Activated T-cell treated with anti-CD3 and anti-CD28 coated beads, Interleukin-2, amount 50 U/mL, for 1 hour (primary cell): ENCODE data around the gene ZNF470.

Experiments
- DNase-seq: peaks from one replicate; pipeline ENCODE4 v3.0.0-alpha.2; 2020

ZNF470 gene

GRCh38 chr19:56567274-56568120 lies at the start of gene ZNF470:
Gene ZNF470 (plus strand): TSS chr19:56567468. CDS start chr19:56570312, 2,844 bp downstream.
- peak; percentile 87 for DNase-seq

DNA sequence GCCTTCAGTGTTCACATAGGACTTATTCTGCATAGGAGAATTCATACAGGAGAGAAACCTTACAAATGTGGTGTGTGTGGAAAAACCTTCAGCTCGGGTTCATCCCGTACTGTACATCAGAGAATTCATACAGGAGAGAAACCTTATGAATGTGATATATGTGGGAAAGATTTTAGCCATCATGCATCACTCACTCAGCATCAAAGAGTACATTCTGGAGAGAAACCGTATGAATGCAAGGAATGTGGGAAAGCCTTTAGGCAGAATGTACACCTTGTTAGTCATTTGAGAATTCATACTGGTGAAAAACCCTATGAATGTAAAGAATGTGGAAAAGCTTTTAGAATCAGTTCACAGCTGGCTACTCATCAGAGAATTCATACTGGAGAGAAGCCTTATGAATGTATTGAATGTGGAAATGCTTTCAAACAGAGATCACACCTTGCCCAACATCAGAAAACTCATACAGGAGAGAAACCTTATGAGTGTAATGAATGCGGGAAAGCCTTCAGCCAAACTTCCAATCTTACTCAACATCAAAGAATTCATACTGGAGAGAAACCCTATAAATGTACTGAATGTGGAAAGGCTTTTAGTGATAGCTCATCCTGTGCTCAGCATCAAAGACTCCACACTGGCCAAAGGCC lies 41.9 kb upstream of the ZNF470 start:
- no peak for DNase-seq

DNA sequence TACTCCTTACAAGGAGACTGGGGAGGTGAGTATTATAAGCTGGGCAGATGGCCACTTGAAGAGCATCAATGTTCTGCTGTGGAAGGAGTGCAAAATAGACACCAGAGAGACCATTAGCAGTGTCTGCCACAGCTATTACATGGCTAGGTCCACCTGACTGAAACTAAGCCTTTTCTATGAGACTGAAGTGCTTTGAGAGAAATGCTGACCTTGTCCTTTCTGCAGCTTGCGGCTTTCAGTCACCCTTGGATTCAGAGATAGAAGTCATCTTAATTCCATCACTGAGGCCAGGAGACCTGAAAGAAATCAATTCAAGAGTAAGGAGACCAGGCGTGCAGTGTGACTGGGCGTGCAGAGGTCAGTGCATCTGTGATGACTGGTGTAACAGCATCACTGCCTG lies 29.8 kb upstream of the ZNF470 start:
- no peak for DNase-seq

- peak; percentile 90 for DNase-seq
Observed at GRCh38 chr19:56538254-56538760, 29.0 kb upstream of the ZNF470 start.

DNA sequence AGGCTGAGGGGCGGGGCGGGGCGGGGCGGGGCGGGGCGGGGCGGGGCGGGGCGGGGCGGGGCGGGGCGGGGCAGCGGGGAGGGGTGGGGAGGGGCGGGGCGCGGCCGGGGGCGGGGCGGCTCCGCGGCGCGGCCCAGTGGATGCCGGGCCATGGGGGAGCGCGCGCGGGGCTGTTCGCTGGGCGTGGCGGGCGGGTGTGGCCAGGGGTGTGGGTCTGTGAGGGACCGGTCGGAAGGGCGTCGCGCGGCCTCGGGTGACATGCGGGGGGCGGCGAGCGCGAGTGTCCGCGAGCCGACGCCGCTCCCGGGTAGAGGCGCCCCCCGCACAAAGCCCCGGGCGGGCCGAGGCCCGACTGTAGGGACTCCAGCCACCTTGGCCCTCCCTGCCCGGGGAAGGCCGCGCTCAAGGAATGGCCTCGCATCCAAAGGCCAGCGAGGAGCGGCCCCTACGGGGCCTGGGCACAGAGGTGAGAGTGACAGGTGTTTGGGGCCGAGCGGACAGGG lies 28.5 kb upstream of the ZNF470 start, which contains the start of gene ZFP28:
Gene ZFP28, plus strand, starts transcription at position 188 of the 503 bp plus-strand sequence. Its CDS starts 71 bp downstream, at position 259.
- DNase-seq = no peak

GRCh38 chr19:56543776-56544175 lies 23.5 kb upstream of the ZNF470 start:
- DNase-seq = no peak

DNA sequence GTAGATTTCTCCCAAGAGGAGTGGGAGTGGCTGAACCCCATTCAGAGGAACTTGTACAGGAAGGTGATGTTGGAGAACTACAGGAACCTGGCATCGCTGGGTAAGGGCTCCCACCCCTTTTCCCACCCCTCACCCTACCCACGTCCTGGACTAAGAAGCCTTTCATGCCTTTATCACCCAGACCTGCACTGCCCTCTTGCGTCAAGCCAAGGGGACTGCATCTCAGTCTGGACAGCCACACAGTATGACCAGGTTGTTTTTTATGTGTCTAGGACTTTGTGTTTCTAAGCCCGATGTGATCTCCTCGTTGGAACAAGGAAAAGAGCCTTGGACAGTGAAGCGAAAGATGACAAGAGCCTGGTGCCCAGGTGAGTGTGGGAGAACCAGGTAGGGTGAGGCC lies 19.7 kb upstream of the ZNF470 start:
- no peak for DNase-seq

GRCh38 chr19:56554272-56554869 lies 12.9 kb upstream of the ZNF470 start:
- no peak for DNase-seq

- no peak for DNase-seq
Observed at GRCh38 chr19:56562766-56563165, 4.5 kb upstream of the ZNF470 start.

GRCh38 chr19:56566904-56567273 lies 379 bp upstream of the ZNF470 start:
- DNase-seq = no peak

GRCh38 chr19:56572589-56572988 lies 5.3 kb downstream of the ZNF470 start:
- no peak for DNase-seq

DNA sequence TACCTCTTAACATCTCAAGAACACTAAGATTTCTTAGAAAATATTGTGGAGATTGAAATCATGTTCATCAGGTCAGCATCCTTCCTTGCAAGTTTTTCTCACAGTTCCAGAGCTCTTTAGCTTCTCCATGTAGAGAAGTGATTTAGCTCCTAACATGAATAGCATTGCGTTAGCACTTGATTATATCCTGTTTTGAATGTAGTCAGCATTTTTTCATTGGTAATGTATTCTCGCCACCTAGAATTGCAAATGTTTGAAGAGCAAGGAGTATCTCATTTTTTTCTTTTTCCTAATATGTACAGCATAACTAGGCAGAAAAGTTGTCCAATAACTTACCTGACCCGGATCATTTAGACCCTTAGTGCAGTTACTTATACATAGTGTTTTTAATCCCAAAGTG lies 6.6 kb downstream of the ZNF470 start:
- DNase-seq = no peak

DNA sequence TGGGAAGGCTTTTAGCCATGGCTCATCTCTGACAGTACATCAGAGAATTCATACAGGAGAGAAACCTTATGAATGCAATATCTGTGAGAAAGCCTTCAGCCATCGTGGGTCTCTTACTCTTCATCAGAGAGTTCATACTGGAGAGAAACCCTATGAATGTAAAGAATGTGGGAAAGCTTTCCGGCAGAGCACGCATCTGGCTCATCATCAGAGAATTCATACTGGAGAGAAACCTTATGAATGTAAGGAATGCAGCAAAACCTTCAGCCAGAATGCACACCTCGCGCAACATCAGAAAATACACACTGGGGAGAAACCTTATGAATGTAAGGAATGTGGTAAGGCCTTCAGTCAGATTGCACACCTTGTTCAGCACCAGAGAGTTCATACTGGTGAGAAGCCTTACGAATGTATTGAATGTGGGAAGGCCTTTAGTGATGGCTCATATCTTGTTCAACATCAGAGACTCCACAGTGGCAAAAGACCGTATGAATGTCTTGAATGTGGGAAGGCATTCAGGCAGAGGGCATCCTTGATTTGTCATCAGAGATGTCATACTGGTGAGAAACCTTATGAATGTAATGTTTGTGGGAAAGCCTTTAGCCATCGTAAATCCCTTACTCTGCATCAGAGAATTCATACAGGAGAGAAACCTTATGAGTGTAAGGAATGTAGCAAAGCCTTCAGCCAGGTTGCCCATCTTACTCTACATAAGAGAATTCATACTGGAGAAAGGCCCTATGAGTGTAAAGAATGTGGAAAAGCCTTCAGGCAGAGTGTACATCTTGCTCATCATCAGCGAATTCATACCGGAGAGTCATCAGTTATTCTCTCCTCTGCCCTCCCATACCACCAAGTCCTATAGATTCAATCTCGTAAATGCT lies 10.7 kb downstream of the ZNF470 start:
- DNase-seq = no peak

- DNase-seq = no peak
Observed at GRCh38 chr19:56594446-56594782, 27.1 kb downstream of the ZNF470 start.

DNA sequence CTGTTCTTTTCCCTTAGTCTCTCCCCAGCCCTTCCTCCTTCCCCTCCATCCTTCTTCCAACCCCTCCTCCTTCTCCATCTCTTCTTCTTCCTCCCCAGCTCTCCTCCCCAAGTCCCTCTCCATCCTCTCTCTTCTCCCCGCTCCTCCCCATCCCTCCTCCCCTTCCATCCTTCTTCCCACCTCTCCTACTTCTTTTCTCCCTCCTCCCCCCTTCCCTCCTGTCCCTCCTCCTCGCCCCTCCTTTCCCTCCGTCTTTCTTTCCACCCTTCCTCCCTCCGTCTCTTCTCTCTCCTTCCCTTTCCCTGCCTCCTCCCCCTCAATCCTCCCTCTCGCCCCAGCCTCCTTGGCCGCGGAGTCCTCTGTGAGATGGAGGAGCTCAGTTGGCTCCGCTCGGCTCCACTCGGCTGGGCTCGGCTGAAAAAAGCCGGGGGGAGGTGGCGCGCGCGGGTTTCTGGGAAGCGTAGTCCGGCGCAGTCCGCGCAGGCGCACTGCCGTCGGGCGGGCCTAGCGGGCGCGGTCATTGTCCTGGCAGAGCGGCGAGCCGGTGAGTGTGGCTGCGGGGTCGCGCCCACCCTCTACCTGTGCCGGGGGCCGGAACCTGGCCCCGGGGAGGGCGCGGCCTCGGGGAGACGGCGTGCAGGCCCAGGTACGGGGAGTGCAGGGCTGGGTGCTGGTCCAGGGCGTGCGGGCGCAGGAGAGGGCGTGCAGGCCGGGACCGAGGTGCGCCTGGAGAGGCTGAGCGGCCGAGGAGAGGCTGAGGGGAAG lies 27.7 kb downstream of the ZNF470 start, which contains the start of gene ZNF71:
Gene ZNF71, plus strand, starts transcription at position 520 of the 765 bp plus-strand sequence. CDS start 6,257 bp downstream, outside the sequence.
- DNase-seq = peak; percentile 86

DNA sequence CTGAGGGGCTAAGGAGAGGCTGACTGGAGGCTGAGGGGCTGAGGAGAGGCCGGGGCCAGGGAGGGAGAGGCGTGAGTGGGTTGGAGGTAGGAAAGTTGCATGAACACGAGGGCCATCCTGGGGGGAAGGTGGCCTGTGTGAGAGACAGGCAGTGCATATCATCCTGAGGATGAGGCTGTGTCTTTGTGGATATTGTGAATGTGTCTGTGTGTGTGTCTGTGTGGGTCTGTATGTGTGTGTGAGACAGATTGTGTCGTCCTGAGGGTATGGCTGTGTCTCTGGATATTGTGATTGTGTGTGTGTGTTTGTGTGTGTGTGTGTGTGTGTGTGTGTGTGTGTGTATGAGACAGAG lies 28.3 kb downstream of the ZNF470 start:
- DNase-seq = no peak

DNA sequence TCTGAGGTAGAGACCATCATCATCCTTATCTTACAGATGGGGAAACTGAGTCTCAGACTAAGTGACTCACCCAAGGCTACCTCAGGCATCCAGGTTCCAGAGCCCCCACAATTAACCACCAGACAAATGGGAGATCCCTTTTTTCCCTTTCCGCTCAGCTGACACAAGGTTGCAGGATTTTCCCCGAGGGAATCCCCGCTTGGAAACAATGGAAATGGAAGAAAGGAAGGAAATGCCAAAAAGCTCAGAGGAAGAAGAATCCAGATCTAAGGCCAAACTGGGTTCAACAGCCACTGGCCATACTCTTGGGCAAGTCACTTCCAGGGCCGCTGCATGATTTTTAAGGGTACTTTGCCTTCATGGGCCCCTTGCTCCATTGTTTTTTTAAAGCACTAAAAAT lies 29.4 kb downstream of the ZNF470 start:
- DNase-seq = no peak

DNA sequence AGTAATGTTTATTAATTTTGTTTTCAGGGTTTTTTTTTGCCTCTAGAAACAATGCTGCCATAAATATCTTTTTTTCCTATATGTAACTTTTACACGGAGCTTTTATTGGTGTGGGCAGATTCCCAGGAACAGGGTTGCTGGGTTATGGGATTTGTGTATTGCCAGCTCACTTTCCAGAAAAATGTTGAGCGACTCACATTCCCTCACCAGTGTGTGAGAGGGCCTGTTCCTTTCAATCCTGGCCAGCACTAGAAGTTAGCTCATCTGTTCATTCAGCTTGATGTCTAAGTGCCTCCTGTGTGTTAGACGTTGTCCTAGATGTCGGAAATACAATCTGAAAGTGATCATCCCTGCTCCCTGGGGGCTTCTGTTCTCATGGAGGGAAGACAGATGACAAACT lies 30.4 kb downstream of the ZNF470 start:
- DNase-seq = no peak

GRCh38 chr19:56601375-56601774 lies 34.1 kb downstream of the ZNF470 start:
- DNase-seq = no peak

DNA sequence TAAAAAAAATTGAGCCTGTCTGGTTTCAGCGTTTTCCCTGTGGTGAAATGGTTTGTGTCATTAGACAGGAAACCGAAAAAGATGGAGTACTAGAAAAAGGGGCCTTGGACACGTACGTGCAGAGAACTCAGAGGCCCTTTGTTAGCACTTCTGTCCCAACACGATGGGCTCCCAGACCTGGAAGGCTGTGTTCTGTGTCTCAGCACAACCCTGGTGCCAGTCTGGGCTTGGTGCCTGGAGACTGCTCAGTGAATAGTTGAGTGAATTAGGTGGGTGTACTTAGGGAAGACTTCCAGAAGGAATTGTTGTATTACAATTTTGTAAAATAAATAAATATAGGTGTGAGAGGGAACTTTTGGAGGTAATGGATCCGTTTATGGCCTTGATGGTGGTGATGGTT lies 36.6 kb downstream of the ZNF470 start:
- DNase-seq = no peak

DNA sequence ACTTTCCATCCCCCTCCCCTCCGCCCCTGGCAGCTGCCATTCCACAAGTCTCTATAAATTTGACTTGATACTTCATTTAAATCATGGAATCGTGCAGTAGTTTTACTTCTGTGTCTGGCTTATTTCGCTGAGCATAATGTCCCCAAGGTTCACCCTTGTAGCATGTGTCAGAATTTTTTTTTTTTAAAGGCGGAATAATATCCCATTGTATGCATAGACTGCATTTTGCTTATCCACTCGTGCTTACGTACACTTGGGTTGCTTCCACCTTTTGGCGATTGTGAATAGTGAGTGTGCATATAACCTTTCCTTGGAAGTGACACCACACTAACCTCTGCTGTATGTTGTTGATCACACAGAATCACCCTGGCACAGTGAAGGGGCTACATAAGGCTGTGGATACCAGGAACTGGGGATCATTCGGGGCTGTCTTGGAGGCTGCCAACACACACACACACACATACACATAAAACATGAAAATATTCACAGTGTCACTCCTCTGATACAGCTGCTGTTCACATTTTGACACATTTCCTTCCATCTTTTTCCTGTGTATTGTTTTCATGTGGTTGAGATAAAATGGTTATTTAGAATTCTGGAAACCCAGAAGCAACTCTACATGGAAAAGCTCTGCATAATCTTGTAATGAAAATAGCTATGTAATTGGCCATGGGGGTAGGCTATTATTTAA lies 41.2 kb downstream of the ZNF470 start:
- no peak for DNase-seq
